PC-9 (cell line): ENCODE results near the gene CXCL6. TPM values are rescaled to one million over a fixed set of nuclear protein-coding genes. Genes with fewer than 3 reads are reported as not detected.

Experiments used
- BruUV-seq: library from RNA; stranded (reverse); fragments of 400-500 nt; replicated peaks from 2 replicates; lab custom pipeline; 2021; lab: Mats Ljungman, UMichigan
- CTCF ChIA-PET: fragments of 300-600 bp; sonication (Branson Sonifier 250); formaldehyde crosslinking; loops from one replicate; lab custom pipeline; 2022; ENCODE audit warnings: antibody characterized with exemption; lab: Charles Lee
- POLR2A ChIA-PET: fragments of 300-600 bp; sonication (Branson Sonifier 250); formaldehyde crosslinking; loops from one replicate; lab custom pipeline; 2022; ENCODE audit warnings: antibody characterized with exemption; ENCODE audit not compliant: unreplicated experiment; lab: Charles Lee
- DNase-seq, 2 experiments: peaks; one replicate each; pipeline versions ENCODE4 v3.0.0 to v3.0.0-alpha.2; 2015 to 2022; ENCODE audit warnings: mixed read lengths in 1 of 2
- H2AFZ ChIP-seq: fragments of 200-600 bp; sonication (generic); 2 replicates; pipeline ENCODE4 v1.8.1; 2017; ENCODE audit warnings: antibody characterized with exemption
- H3F3A ChIP-seq: fragments of 200-600 bp; sonication (generic); 2 replicates; pipeline ENCODE4 v1.8.1; 2017; ENCODE audit warnings: antibody characterized with exemption, mild to moderate bottlenecking, low read depth; ENCODE audit not compliant: insufficient read depth
- H3K27ac ChIP-seq: fragments of 200-600 bp; sonication (generic); 2 replicates; pipeline ENCODE4 v1.6.1; 2016; ENCODE audit warnings: mixed run types
- H3K27me3 ChIP-seq: fragments of 200-600 bp; sonication (generic); 2 replicates; pipeline ENCODE4 v1.6.1; 2016; ENCODE audit warnings: low read depth, mixed run types; ENCODE audit not compliant: insufficient read depth
- H3K36me3 ChIP-seq: fragments of 200-600 bp; sonication (generic); 2 replicates; pipeline ENCODE4 v1.6.1; 2016; ENCODE audit warnings: low read depth, mixed run types
- H3K4me1 ChIP-seq: fragments of 200-600 bp; sonication (generic); replicated peaks from 2 replicates; pipeline ENCODE4 v1.6.1; 2016; ENCODE audit warnings: mixed run types; ENCODE audit not compliant: insufficient read depth
- H3K4me2 ChIP-seq: fragments of 200-600 bp; sonication (generic); 2 replicates; pipeline ENCODE4 v1.6.1; 2017; ENCODE audit warnings: mixed run types
- H3K4me3 ChIP-seq: fragments of 200-600 bp; sonication (generic); 2 replicates; pipeline ENCODE4 v1.6.1; 2016; ENCODE audit warnings: mixed run types
- H3K79me2 ChIP-seq: fragments of 200-600 bp; sonication (generic); 2 replicates; pipeline ENCODE4 v1.6.1; 2017; ENCODE audit warnings: low read depth, mixed run types
- H3K9me2 ChIP-seq: fragments of 200-600 bp; sonication (generic); 2 replicates; pipeline ENCODE4 v1.8.1; 2017; ENCODE audit warnings: mild to moderate bottlenecking; ENCODE audit not compliant: insufficient read depth
- H3K9me3 ChIP-seq: fragments of 200-600 bp; sonication (generic); 2 replicates; pipeline ENCODE4 v1.8.1; 2016; ENCODE audit warnings: low read depth; ENCODE audit not compliant: insufficient read depth
- H4K20me1 ChIP-seq: fragments of 200-600 bp; sonication (generic); 2 replicates; pipeline ENCODE4 v1.8.1; 2017; ENCODE audit not compliant: insufficient read depth
- EZH2 ChIP-seq: fragments of 200-600 bp; sonication (generic); IDR thresholded peaks from 2 replicates; pipeline ENCODE4 v1.8.0; 2017; ENCODE audit warnings: antibody characterized with exemption, low read depth
- intact Hi-C: fragments of 100-400 bp; cut with micrococcal nuclease; formaldehyde crosslinking; loops from one replicate; pipeline ENCODE4 v1.10.0; 2022; ENCODE audit not compliant: unreplicated experiment
- total RNA-seq: library from RNA; stranded (reverse); gene quantifications from 2 replicates; pipeline ENCODE4 v1.2.3, GENCODE V29; 2021
- TF ChIP-seq, protein P1 (sequence below): fragments of 200-600 bp; sonication (generic); conservative IDR thresholded peaks from 2 replicates; pipeline ENCODE4 v1.6.1; 2017; ENCODE audit warnings: mixed run types, antibody characterized with exemption, mild to moderate bottlenecking, moderate library complexity

CXCL6 gene
- total RNA-seq, 1 experiment from 2014 or later: not detected

DNA sequence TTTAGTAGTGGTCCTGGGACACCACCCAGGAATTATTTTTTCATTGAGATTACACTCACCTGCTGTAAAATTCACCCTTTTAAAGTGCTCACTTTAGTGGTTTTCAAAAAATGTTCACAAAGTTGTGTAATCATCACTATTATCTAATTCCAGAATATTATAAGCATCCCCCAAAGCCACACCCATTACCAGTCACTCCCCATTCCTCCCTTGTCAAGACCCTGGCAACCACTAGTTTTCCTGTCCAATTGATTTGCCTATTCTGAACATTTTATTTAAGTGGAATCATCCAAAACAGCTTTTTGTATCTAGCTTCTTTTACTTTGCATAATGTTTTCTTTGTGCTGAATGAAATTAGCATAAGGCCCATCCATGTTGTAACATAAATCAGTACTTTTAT is 12.7 kb upstream of the CXCL6 start:
- TF ChIP-seq EZH2: no peak
- TF ChIP-seq, protein P1, sequence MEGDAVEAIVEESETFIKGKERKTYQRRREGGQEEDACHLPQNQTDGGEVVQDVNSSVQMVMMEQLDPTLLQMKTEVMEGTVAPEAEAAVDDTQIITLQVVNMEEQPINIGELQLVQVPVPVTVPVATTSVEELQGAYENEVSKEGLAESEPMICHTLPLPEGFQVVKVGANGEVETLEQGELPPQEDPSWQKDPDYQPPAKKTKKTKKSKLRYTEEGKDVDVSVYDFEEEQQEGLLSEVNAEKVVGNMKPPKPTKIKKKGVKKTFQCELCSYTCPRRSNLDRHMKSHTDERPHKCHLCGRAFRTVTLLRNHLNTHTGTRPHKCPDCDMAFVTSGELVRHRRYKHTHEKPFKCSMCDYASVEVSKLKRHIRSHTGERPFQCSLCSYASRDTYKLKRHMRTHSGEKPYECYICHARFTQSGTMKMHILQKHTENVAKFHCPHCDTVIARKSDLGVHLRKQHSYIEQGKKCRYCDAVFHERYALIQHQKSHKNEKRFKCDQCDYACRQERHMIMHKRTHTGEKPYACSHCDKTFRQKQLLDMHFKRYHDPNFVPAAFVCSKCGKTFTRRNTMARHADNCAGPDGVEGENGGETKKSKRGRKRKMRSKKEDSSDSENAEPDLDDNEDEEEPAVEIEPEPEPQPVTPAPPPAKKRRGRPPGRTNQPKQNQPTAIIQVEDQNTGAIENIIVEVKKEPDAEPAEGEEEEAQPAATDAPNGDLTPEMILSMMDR: no peak
- intact Hi-C loops: no loop called here
- Histone ChIP-seq H3K9me2 (no peaks in the 10 kb centered on the region), H4K20me1 (no peaks in the 10 kb centered on the region), H3K4me3 (no peak overlapping the region), H3K36me3 (no peaks in the 10 kb centered on the region), H3K9me3 (no peaks in the 10 kb centered on the region), H2AFZ (no peak overlapping the region), H3K27ac (no peak overlapping the region), H3K4me2 (no peak overlapping the region), H3K4me1 (no peaks in the 10 kb centered on the region), H3K27me3 (no peaks in the 10 kb centered on the region), H3K79me2 (no peaks in the 10 kb centered on the region), H3F3A (no peaks in the 10 kb centered on the region)
- ChIA-PET POLR2A (no interaction called here), CTCF (no interaction called here)
- no TSS peak for BruUV-seq
- no peak for DNase-seq

GRCh38 chr4:73828956-73829355 is 7.5 kb upstream of the CXCL6 start:
- ChIA-PET CTCF (no interaction called here), POLR2A (interaction anchor here (0.6 kb wide), 1 partner anchor 87 kb away, joined by 5 read pairs; no protein-coding TSS in a partner anchor)
- Histone ChIP-seq H4K20me1 (no peaks in the 10 kb centered on the region), H3K9me3 (no peaks in the 10 kb centered on the region), H2AFZ (no peak overlapping the region), H3K79me2 (no peaks in the 10 kb centered on the region), H3K9me2 (no peaks in the 10 kb centered on the region), H3K27me3 (no peaks in the 10 kb centered on the region), H3K27ac (no peak overlapping the region), H3F3A (no peaks in the 10 kb centered on the region), H3K4me3 (no peak overlapping the region), H3K4me2 (no peak overlapping the region), H3K4me1 (no peaks in the 10 kb centered on the region), H3K36me3 (no peaks in the 10 kb centered on the region)
- intact Hi-C loops: no loop called here
- no TSS peak for BruUV-seq
- TF ChIP-seq EZH2: no peak
- TF ChIP-seq, protein P1: no peak
- DNase-seq: no peak

DNA sequence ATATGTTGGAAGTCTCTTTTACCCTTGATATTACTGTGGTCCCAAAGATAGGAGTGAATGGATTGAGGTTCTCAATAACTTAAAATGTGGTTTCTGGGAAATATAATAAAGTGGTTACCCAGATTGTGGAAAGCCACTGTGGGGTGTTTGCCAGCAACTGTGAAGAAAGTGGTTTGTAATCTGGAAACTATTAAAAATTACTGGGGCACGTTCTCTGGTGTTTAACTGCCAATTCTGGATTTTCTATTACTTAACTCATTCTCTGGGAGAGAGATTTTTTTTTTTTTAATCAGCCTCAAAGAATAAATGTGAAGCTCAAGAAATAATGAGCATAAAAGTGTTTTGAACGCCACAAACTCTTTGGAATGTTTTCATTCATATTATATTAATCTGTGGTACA is 4.9 kb upstream of the CXCL6 start:
- Histone ChIP-seq H3K36me3 (no peaks in the 10 kb centered on the region), H3K27ac (no peak overlapping the region), H3K4me2 (no peak overlapping the region), H3K4me1 (no peaks in the 10 kb centered on the region), H3K79me2 (no peaks in the 10 kb centered on the region), H3F3A (no peaks in the 10 kb centered on the region), H2AFZ (no peak overlapping the region), H3K9me3 (no peaks in the 10 kb centered on the region), H3K4me3 (no peak overlapping the region), H3K9me2 (no peaks in the 10 kb centered on the region), H4K20me1 (no peaks in the 10 kb centered on the region), H3K27me3 (no peaks in the 10 kb centered on the region)
- POLR2A ChIA-PET: no interaction called here
- intact Hi-C loops: no loop called here
- CTCF ChIA-PET: no interaction called here
- no peak for DNase-seq
- BruUV-seq: no TSS peak
- TF ChIP-seq, protein P1: no peak
- TF ChIP-seq EZH2: no peak
